K562 (cell line): ENCODE data around the gene TIMM22. TPM values are rescaled to one million over a fixed set of nuclear protein-coding genes. Genes with fewer than 3 reads are reported as not detected.
A peak's percentile ranks its signal among the peaks of the same experiment; 100 is the strongest.

Experiments
- ATF7 ChIP-seq: fragments of 450-650 bp; IDR thresholded peaks from 2 replicates; pipeline ENCODE4 v1.7.1; 2014; ENCODE audit warnings: mild to moderate bottlenecking, moderate library complexity
- BHLHE40 ChIP-seq: IDR thresholded peaks from 2 replicates; pipeline ENCODE4 v1.6.1; 2011; ENCODE audit warnings: low read length, improper control_type of control experiment
- CCAR2 ChIP-seq: fragments of 200-400 bp; formaldehyde crosslinking; IDR thresholded peaks from 2 replicates; pipeline ENCODE4 v1.6.1; 2017; ENCODE audit warnings: mild to moderate bottlenecking, low read depth, low read length
- CHD1 ChIP-seq: fragments of 200-600 bp; sonication (generic); IDR thresholded peaks from one replicate; pipeline ENCODE4 v1.6.1; 2012; ENCODE audit warnings: mild to moderate bottlenecking, moderate library complexity, low read length, inconsistent platforms
- EP300 ChIP-seq: IDR thresholded peaks from 2 replicates; pipeline ENCODE4 v1.6.1; 2012; ENCODE audit warnings: low read length, improper control_type of control experiment
- ESRRA ChIP-seq: fragments of 450-650 bp; IDR thresholded peaks from 2 replicates; pipeline ENCODE4 v1.6.1; 2014; ENCODE audit warnings: low read depth, mild to moderate bottlenecking, moderate library complexity, borderline replicate concordance
- GABPB1 ChIP-seq: sonication (generic); formaldehyde crosslinking; IDR thresholded peaks from 2 replicates; pipeline ENCODE4 v1.8.0; 2022; ENCODE audit warnings: mild to moderate bottlenecking, missing genetic modification reagents
- MECOM ChIP-seq: fragments of 250-450 bp; sonication (Bioruptor Pico); IDR thresholded peaks from 2 replicates; pipeline ENCODE4 v1.8.0; 2022; ENCODE audit warnings: inconsistent platforms
- MYC ChIP-seq, 2 experiments: fragments of 250-450 bp in 1 of 2; sonication (Bioruptor Pico) in 1 of 2; IDR thresholded peaks; 2 replicates each; pipeline versions ENCODE4 v1.5.1 to v1.6.1; 2012 to 2021; ENCODE audit warnings: low read depth in 2 of 2, borderline replicate concordance in 1 of 2, improper control_type of control experiment in 1 of 2, low read length in 1 of 2, mild to moderate bottlenecking in 1 of 2, moderate library complexity in 1 of 2
- NKRF ChIP-seq: fragments of 450-650 bp; IDR thresholded peaks from 2 replicates; pipeline ENCODE4 v1.6.1; 2016; ENCODE audit warnings: borderline replicate concordance
- NRF1 ChIP-seq, 2 experiments: fragments of 450-650 bp; IDR thresholded peaks in 1 of 2; conservative IDR thresholded peaks in 1 of 2; 2 replicates each; pipeline ENCODE4 v1.6.1; 2014; ENCODE audit warnings: mild to moderate bottlenecking in 2 of 2
- OTX1 ChIP-seq: fragments of 450-650 bp; formaldehyde crosslinking; IDR thresholded peaks from 2 replicates; pipeline ENCODE4 v1.4.0; 2022; ENCODE audit warnings: mild to moderate bottlenecking
- SIX5 ChIP-seq, 2 experiments: IDR thresholded peaks; 2 replicates each; pipeline ENCODE4 v1.6.1; 2011; ENCODE audit warnings: low read length in 2 of 2, borderline replicate concordance in 1 of 2, low read depth in 1 of 2, mild to moderate bottlenecking in 1 of 2, moderate library complexity in 1 of 2; ENCODE audit not compliant: insufficient read depth in 1 of 2
- TAF15 ChIP-seq: fragments of 200-400 bp; formaldehyde crosslinking; IDR thresholded peaks from 2 replicates; pipeline ENCODE4 v1.6.1; 2017; ENCODE audit warnings: mild to moderate bottlenecking, low read depth, low read length, moderate library complexity
- U2AF2 ChIP-seq: fragments of 200-400 bp; formaldehyde crosslinking; optimal IDR thresholded peaks from 2 replicates; pipeline ENCODE3; 2017; ENCODE audit warnings: low read depth, mild to moderate bottlenecking, low read length
- ZHX1 ChIP-seq: fragments of 150-350 bp; conservative IDR thresholded peaks from 2 replicates; pipeline ENCODE4 v1.6.1; 2014; ENCODE audit warnings: low read length
- ZNF12 ChIP-seq: sonication (generic); formaldehyde crosslinking; IDR thresholded peaks from 2 replicates; pipeline ENCODE4 v1.4.0; 2020; ENCODE audit warnings: mild to moderate bottlenecking, missing genetic modification reagents
- ZNF695 ChIP-seq: fragments of 450-650 bp; formaldehyde crosslinking; IDR thresholded peaks from 2 replicates; pipeline ENCODE4 v1.4.0; 2020; ENCODE audit warnings: mild to moderate bottlenecking, moderate library complexity
- ZNF766 ChIP-seq: fragments of 200-800 bp; sonication (Bioruptor generic); conservative IDR thresholded peaks from 2 replicates; pipeline ENCODE4 v1.6.1; 2016; ENCODE audit warnings: missing genetic modification characterization, missing compliant biosample characterization
- polyA plus RNA-seq, 8 experiments: library from polyadenylated mRNA; depleted of rRNA in 4 of 8; stranded (reverse) in 5 of 8; unstranded in 3 of 8; fragments of >200 nt; fragmentation: Nextera tagmentation in 2 of 8; fragmentation: Illumina TruSeq in 1 of 8; extraction: Ambion mirVana in 2 of 8; extraction: Trizol in 1 of 8; gene quantifications; 2 replicates each; pipeline versions ENCODE4 v1.2.1 to v1.2.3, GENCODE V29; 2011 to 2014; ENCODE audit warnings: inconsistent platforms in 1 of 8, missing spikeins in 1 of 8
- total RNA-seq, 7 experiments: library from RNA; depleted of rRNA in 6 of 7; stranded (reverse); fragments of >200 nt in 6 of 7; fragmentation: Illumina TruSeq in 2 of 7; extraction: Trizol in 2 of 7; gene quantifications; 2 replicates each; pipeline versions ENCODE4 v1.2.1 to v1.2.3, GENCODE V29; 2011 to 2021; ENCODE audit warnings: low replicate concordance in 1 of 7
- TF ChIP-seq, protein P1 (sequence below): IDR thresholded peaks from 2 replicates; pipeline ENCODE4 v1.6.1; 2014; ENCODE audit warnings: antibody characterized with exemption
- TF ChIP-seq, protein P2 (sequence below): fragments of 250-450 bp; sonication (Bioruptor Pico); IDR thresholded peaks from 2 replicates; pipeline ENCODE4 v1.8.0; 2021; ENCODE audit warnings: moderate library complexity, mild to moderate bottlenecking, inconsistent platforms

TIMM22 gene
- total and polyA plus RNA-seq, 9 of the 15 experiments (the other 6 are each of a cell fraction or from before 2014, with no cell fraction given), result 5.9 to 14.1 (median 10.3) TPM

DNA sequence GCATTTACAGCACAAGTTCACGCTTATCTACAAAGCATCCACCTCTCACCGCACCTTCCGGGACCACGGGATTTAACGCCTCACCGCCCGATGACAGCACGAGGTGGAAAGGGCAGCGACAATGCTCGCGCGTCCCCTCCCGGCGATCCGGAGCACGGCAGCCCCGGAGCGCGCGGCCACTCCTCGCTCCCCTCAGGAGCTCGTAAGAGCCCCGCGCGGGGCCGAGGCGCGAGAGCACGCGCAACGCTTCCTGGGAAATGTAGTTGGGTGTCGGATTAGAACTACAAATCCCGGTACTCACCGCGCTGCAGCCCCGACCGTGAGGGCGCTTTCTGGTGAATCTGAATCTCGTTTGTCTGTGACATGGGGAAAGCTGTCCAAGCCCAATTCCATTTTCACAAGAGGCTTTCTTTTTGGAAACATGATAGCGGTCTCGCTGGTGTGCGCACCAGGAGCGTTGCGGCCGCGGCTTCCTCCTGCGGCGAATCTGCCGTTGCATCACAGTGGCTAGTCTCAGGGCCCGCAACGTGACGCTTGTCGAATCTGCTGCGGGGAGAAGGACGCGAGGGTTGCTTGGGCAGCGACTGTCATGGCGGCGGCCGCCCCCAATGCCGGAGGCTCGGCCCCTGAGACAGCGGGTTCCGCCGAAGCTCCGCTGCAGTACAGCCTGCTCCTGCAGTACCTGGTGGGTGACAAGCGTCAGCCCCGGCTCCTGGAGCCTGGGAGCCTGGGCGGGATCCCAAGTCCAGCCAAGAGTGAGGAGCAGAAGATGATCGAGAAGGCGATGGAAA is at the start of gene TIMM22 (continued):
- TF ChIP-seq ATF7 (peak; percentile 60), MECOM (CRISPR knock-in tag) (no peak), TAF15 (no peak), BHLHE40 (peak; percentile 78), ESRRA (peak; percentile 46; the same call in 1 of the 2 replicates), ZNF766 (CRISPR knock-in tag) (peak; percentile 75), NKRF (peak; percentile 69; the same call in 1 of the 2 replicates), CHD1 (no peak), MYC (IDR thresholded peaks at IDR 0.05; ENCODE audit: low read depth, low read length) (peak; percentile 89; the same call in 1 of the 2 replicates), MYC (CRISPR knock-in tag; IDR thresholded peaks at IDR 0.05; ENCODE audit: borderline replicate concordance, low read depth) (no peak; the same call in 1 of the 2 replicates), ZNF12 (CRISPR knock-in tag) (peak; percentile 24; the same call in 1 of the 2 replicates), OTX1 (CRISPR knock-in tag) (no peak), SIX5 (IDR thresholded peaks at IDR 0.05; ENCODE audit: borderline replicate concordance in 1 of 2, insufficient read depth in 1 of 2, low read depth in 1 of 2, low read length in 2 of 2) (peak; percentile 73 to 75), ZNF695 (no peak), EP300 (peak; percentile 100), NRF1 (conservative IDR thresholded peaks at IDR 0.05 in 1 of 2, IDR thresholded peaks at IDR 0.05 in 1 of 2) (peak; percentile 89 to 91), GABPB1 (CRISPR knock-in tag) (peak; percentile 76), U2AF2 (no peak), ZHX1 (peak; percentile 55; the same call in 1 of the 2 replicates), CCAR2 (no peak)
- TF ChIP-seq, protein P1, sequence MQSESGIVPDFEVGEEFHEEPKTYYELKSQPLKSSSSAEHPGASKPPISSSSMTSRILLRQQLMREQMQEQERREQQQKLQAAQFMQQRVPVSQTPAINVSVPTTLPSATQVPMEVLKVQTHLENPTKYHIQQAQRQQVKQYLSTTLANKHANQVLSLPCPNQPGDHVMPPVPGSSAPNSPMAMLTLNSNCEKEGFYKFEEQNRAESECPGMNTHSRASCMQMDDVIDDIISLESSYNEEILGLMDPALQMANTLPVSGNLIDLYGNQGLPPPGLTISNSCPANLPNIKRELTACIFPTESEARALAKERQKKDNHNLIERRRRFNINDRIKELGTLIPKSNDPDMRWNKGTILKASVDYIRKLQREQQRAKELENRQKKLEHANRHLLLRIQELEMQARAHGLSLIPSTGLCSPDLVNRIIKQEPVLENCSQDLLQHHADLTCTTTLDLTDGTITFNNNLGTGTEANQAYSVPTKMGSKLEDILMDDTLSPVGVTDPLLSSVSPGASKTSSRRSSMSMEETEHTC, result peak; percentile 80
- TF ChIP-seq, protein P2, sequence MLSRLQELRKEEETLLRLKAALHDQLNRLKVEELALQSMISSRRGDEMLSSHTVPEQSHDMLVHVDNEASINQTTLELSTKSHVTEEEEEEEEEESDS (CRISPR knock-in tag), result no peak
